LNCaP clone FGC (cell line): ENCODE results near the gene MEGF9.
"Not testable (repeated sequence)": the region's sequence is repeated elsewhere in the genome, so short reads cannot be mapped to it uniquely, and the experiment has no call there.

Experiments
- DNase-seq: peaks from one replicate; pipeline ENCODE4 v3.0.0-alpha.2; 2011; ENCODE audit warnings: low read depth
- H3K4me3 ChIP-seq: 2 replicates; pipeline ENCODE4 v1.5.1; 2011; ENCODE audit warnings: mild to moderate bottlenecking, low read depth, low read length, control low read depth
- CTCF ChIP-seq: IDR thresholded peaks from 2 replicates; pipeline ENCODE4 v1.5.1; 2012; ENCODE audit warnings: mild to moderate bottlenecking; ENCODE audit not compliant: control insufficient read depth, insufficient read depth; ENCODE audit errors: extremely low read depth

The MEGF9 gene

DNA sequence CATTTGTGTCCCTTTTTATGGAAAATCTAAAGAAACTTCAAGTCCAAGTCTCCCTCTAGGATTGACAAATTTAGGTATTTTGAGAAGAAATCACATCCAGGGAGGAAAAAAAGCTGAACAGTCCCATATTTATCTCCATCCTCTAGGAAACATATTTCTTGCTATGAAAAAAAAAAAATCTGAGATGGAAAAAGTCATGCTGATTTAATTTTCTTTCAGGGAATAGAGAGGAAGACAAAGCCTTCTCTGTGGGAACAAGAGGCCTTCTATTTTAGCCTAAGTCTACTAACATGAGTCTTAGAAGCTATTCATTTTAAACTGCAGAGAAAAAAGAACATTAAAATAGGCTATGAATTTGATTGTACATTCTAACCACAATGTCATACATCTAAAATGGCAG is 71.2 kb downstream of the MEGF9 start:
- TF ChIP-seq CTCF = no peak
- DNase-seq = no peak
- no peak overlapping the region for H3K4me3 ChIP-seq

GRCh38 chr9:120642129-120642770 is 72.0 kb downstream of the MEGF9 start:
- no peak for DNase-seq
- H3K4me3 ChIP-seq = no peak overlapping the region
- TF ChIP-seq CTCF = no peak

DNA sequence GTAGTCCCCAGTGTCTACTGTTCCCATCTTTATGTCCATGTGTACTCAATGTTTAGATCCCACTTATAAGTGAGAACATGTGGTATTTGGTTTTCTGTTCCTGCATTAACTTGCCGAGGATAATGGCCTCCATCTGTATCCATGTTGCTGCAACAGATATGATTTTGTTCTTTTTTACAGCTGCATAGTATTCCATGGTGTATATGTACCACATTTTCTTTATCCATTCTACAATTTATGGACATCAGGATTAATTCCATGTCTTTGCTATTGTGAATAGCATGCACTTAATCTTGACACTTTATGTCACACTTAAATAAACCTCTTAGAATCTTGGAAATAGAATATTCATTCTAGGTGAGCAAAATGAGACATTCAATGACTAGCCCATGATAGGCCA is 73.4 kb downstream of the MEGF9 start:
- H3K4me3 ChIP-seq, DNase-seq: not testable (repeated sequence)

- no peak overlapping the region for H3K4me3 ChIP-seq
- no peak for DNase-seq
- TF ChIP-seq CTCF = no peak
Measured at GRCh38 chr9:120640380-120640779, 73.9 kb downstream of the MEGF9 start.

- H3K4me3 ChIP-seq = no peak overlapping the region
- DNase-seq = no peak
- no peak for TF ChIP-seq CTCF
Measured at GRCh38 chr9:120637919-120638318, 76.4 kb downstream of the MEGF9 start.

- no peak for TF ChIP-seq CTCF
- H3K4me3 ChIP-seq = no peak overlapping the region
- DNase-seq = no peak
Measured at GRCh38 chr9:120636194-120636957, 77.9 kb downstream of the MEGF9 start.

- no peak overlapping the region for H3K4me3 ChIP-seq
- DNase-seq = no peak
- TF ChIP-seq CTCF = no peak
Measured at GRCh38 chr9:120635011-120635410, 79.3 kb downstream of the MEGF9 start.
